Heart left ventricle (tissue), 11 donors: ENCODE results near the gene RCC1. TPM values are rescaled to one million over a fixed set of nuclear protein-coding genes. Genes with fewer than 3 reads are reported as not detected.

Experiments
- polyA plus RNA-seq, 2 donors: library from polyadenylated mRNA; stranded (reverse); fragments of 200-250 nt; gene quantifications; one replicate each; pipeline ENCODE4 v1.2.3, GENCODE V29; 2013
- total RNA-seq, 9 donors: library from RNA; depleted of rRNA in 2 of 9; stranded (reverse); fragments of >200 nt in 2 of 9; fragmentation: NEBNext Ultra II Directional in 3 of 9; extraction: Animal tissue kit (Norgen Biotek cat#: 25700) in 3 of 9; gene quantifications; one replicate each; pipeline versions ENCODE4 v1.1.0 to v1.2.4, GENCODE V29; 2016 to 2023
- donor health status: ischemic (EF 13 %, LVEDD 7.1; RV severe dilation, severe dysfunction).
- donor health status: healthy with polysubstance abuse.
- donor health status: DM: no; HTN: yes; CAD: no.
- donor health status: DM: no; HTN: no; CAD: no.
- donor health status: ischemic (EF 25% LVEDD 5.7; RV mildly dilated, moderate dysfunction).
- donor health status: healthy.
- donor health status: DM: yes; HTN: yes; CAD: no.
- donor health status: PGD.
- donor health status: nonischemic (EF 23%, LVEDD 6.1; RV moderate dilation, normal function).

RCC1 gene
- total and polyA plus RNA-seq, 11 donors = 2.4 to 24.1 (median 5.0) TPM

Other genes starting within 250 kb of the RCC1 start
- 1 to 10 TPM; 2.4 to 6.4 (median 4.7) TPM for gene SESN2, start 246.5 kb upstream of the RCC1 start, total RNA-seq
- gene SESN2, start 246.5 kb upstream of the RCC1 start, polyA plus RNA-seq = 1 to 10 TPM; 2.1 to 8.8 TPM
- gene MED18, start 177.0 kb upstream of the RCC1 start, total RNA-seq = 10 to 100 TPM in 6 of 9 donors, 1 to 10 TPM in 3; 7.1 to 17.2 (median 11.5) TPM
- 10 to 100 TPM; 10.7 to 14.2 TPM for gene MED18, start 177.0 kb upstream of the RCC1 start, polyA plus RNA-seq
- gene PHACTR4, start 136.3 kb upstream of the RCC1 start, total RNA-seq = 10 to 100 TPM; 13.6 to 30.5 (median 19.0) TPM
- 10 to 100 TPM; 15.9 to 28.8 TPM for gene PHACTR4, start 136.3 kb upstream of the RCC1 start, polyA plus RNA-seq
- gene TRNAU1AP, start 47.0 kb downstream of the RCC1 start, total RNA-seq = 10 to 100 TPM in 8 of 9 donors, 1 to 10 TPM in 1; 7.9 to 26.6 (median 15.5) TPM
- gene TRNAU1AP, start 47.0 kb downstream of the RCC1 start, polyA plus RNA-seq = 10 to 100 TPM; 15.1 to 16.8 TPM
- 10 to 100 TPM in 1 of 9 donors, 1 to 10 TPM in 4, under 1 TPM in 4; 0.49 to 13.1 (median 1.2) TPM for gene RAB42, start 86.2 kb downstream of the RCC1 start, total RNA-seq
- under 1 TPM; 0.49 to 0.50 TPM for gene RAB42, start 86.2 kb downstream of the RCC1 start, polyA plus RNA-seq
- gene TAF12, start 137.0 kb downstream of the RCC1 start, total RNA-seq = 10 to 100 TPM; 18.3 to 38.5 (median 21.1) TPM
- 10 to 100 TPM; 29.0 to 35.7 TPM for gene TAF12, start 137.0 kb downstream of the RCC1 start, polyA plus RNA-seq
- not detected for gene RNU11, start 142.6 kb downstream of the RCC1 start, total RNA-seq
- not detected for gene RNU11, start 142.6 kb downstream of the RCC1 start, polyA plus RNA-seq
- 1 to 10 TPM; 4.3 to 8.5 (median 6.1) TPM for gene GMEB1, start 162.7 kb downstream of the RCC1 start, total RNA-seq
- 1 to 10 TPM; 2.2 to 7.0 TPM for gene GMEB1, start 162.7 kb downstream of the RCC1 start, polyA plus RNA-seq
- 10 to 100 TPM; 31.3 to 56.3 (median 40.0) TPM for gene YTHDF2, start 230.9 kb downstream of the RCC1 start, total RNA-seq
- 10 to 100 TPM; 20.7 to 30.4 TPM for gene YTHDF2, start 230.9 kb downstream of the RCC1 start, polyA plus RNA-seq